ENCODE data around the gene GCLC.

The GCLC gene

GRCh38 chr6:53543359-53544216 is 1.3 kb downstream of the GCLC start:
- DNase-seq (ENCODE audit: insufficient read length, low spot score) (no peak), FAIRE-seq (no peak)
- TF ChIP-seq, protein P1, sequence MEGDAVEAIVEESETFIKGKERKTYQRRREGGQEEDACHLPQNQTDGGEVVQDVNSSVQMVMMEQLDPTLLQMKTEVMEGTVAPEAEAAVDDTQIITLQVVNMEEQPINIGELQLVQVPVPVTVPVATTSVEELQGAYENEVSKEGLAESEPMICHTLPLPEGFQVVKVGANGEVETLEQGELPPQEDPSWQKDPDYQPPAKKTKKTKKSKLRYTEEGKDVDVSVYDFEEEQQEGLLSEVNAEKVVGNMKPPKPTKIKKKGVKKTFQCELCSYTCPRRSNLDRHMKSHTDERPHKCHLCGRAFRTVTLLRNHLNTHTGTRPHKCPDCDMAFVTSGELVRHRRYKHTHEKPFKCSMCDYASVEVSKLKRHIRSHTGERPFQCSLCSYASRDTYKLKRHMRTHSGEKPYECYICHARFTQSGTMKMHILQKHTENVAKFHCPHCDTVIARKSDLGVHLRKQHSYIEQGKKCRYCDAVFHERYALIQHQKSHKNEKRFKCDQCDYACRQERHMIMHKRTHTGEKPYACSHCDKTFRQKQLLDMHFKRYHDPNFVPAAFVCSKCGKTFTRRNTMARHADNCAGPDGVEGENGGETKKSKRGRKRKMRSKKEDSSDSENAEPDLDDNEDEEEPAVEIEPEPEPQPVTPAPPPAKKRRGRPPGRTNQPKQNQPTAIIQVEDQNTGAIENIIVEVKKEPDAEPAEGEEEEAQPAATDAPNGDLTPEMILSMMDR (IDR thresholded peaks at IDR 0.05; ENCODE audit: insufficient read depth, missing control alignments) = no peak

- no peak for DNase-seq (ENCODE audit: insufficient read length, low spot score)
- TF ChIP-seq, protein P1 (IDR thresholded peaks at IDR 0.05; ENCODE audit: insufficient read depth, missing control alignments) = no peak
- no peak for FAIRE-seq
These were observed 3.0 kb downstream of the GCLC start for GRCh38 chr6:53541900-53542299.

DNA sequence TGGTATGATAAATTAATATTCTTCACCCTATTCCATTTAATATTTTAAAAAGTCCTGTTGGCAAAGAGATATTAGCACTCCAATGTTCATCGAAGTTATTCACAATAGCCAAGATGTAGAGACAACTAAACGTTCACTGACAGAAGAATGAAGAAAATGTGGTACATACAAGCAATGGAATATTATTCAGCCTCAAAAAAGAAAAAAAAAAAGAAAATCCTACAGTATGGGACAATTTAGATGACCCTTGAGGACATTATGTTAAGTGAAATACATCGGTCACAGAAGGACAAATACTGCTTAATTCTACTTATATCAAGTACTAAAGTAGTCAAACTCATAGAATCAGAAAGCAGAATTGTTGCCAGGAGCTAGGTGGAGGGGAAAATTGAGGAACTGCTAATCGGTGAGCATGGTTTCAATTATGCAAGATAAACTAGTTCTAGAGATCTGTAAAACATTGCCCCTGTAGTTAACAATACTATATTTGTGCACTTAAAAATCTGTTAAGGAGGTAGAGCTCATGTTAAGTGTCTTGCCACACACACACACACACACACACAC is 4.7 kb downstream of the GCLC start:
- TF ChIP-seq, protein P1 (IDR thresholded peaks at IDR 0.05; ENCODE audit: insufficient read depth, missing control alignments) = no peak
- DNase-seq (ENCODE audit: insufficient read length, low spot score) (no peak), FAIRE-seq (no peak)

- DNase-seq (ENCODE audit: insufficient read length, low spot score) = no peak
- TF ChIP-seq, protein P1 (IDR thresholded peaks at IDR 0.05; ENCODE audit: insufficient read depth, missing control alignments) = no peak
- FAIRE-seq = no peak
These were observed 5.3 kb downstream of the GCLC start for GRCh38 chr6:53539561-53539960.

DNA sequence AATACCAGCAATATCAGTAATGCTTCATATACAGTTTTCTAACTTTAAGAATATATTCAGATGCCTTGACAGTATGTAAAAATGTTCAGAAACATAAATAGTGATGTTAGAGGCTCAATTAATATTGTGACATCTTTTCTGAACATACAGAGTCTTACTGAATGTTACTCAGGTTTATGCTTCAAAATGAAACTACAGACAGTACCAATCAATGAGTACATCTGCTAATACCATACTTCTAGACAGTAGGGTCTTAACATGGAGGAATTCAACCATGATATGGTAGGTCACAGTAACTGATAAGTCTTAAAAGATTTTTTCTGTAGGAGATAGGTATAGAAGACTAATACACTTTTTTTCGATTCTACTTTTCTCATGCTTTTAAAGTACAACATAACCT is 8.3 kb downstream of the GCLC start:
- no peak for FAIRE-seq
- DNase-seq (ENCODE audit: insufficient read length, low spot score) = no peak
- TF ChIP-seq, protein P1 (IDR thresholded peaks at IDR 0.05; ENCODE audit: insufficient read depth, missing control alignments) = no peak

DNA sequence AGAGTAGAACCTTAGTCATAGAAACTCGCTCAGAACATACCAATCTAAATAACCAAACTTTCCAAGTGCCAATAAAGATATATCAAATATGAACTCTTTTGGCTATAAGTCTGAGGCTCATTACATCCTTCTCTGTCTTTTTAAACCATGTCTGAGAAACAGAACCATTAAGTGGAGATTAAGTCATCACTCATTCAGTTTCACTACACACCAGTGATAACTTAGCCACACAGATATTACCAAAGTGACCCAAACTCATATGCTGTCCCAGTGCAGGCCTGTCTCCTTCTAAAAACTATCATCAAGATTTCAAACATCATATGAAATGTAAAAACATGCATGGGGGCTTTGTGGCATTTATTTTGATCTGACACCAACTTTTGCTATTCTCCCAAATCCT is 12.0 kb downstream of the GCLC start:
- DNase-seq (ENCODE audit: insufficient read length, low spot score) (no peak), FAIRE-seq (no peak)
- TF ChIP-seq, protein P1 (IDR thresholded peaks at IDR 0.05; ENCODE audit: insufficient read depth, missing control alignments) = no peak

Data from D721Med (cell line).